Measurements from ENCODE around the gene PPFIA2.

Gene PPFIA2

DNA sequence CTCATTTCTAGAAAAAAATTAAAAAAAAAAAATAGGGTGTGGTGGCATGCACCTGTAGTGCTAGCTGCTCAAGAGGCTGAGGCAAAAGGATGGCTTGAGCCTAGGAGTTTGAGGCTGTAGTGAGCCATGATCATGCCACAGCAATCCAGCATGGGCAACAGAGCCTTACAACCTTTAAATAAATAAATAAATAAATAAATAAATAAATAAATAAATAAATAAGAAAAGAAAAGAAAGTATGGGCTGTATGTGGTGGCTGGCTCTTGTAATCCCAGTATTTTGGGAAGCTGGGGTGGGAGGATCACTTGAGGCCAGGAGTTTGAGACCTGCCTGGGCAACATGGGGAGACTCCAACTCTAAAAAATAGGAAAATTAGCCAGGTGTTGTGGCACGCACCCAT, 373.0 kb downstream of the PPFIA2 start:
- H3K9me3 ChIP-seq (ENCODE audit: control insufficient read depth, insufficient read depth, low read length): no peaks in the 10 kb centered on the region
- H3K9ac ChIP-seq (ENCODE audit: low read depth, low read length): no peak overlapping the region
- H3K27me3 ChIP-seq (ENCODE audit: control insufficient read depth, insufficient read depth, low read length): no peaks in the 10 kb centered on the region
- no peak overlapping the region for H3K4me3 ChIP-seq (ENCODE audit: low read depth, low read length)
- H3K27ac ChIP-seq (ENCODE audit: low read depth, low read length): no peak overlapping the region
- H3K36me3 ChIP-seq (ENCODE audit: control insufficient read depth, insufficient read depth, low read length): no peaks in the 10 kb centered on the region
- no peaks in the 10 kb centered on the region for H3K4me1 ChIP-seq (ENCODE audit: control insufficient read depth, insufficient read depth, low read length)

DNA sequence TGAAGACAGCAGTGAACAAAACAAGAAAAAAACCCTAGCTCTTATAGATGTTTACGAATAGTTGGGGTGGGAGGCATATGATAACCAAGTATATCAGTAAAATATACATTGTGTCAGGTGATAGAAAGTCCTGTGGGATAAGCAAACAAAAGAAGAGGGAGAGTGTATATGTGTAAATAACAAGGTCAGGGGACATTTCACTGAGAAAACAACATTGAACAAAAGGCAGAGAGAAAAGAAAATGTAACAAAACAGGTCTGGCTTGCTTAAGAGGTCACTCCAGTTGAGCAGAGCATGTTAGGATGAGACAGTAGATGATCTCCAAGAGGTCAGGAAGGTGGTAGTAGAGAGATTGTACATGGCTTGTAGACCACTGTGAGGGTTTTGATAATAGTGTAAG, 377.2 kb downstream of the PPFIA2 start:
- no peaks in the 10 kb centered on the region for H3K27me3 ChIP-seq (ENCODE audit: control insufficient read depth, insufficient read depth, low read length)
- H3K4me3 ChIP-seq (ENCODE audit: low read depth, low read length): no peak overlapping the region
- H3K36me3 ChIP-seq (ENCODE audit: control insufficient read depth, insufficient read depth, low read length): no peaks in the 10 kb centered on the region
- no peak overlapping the region for H3K9ac ChIP-seq (ENCODE audit: low read depth, low read length)
- H3K4me1 ChIP-seq (ENCODE audit: control insufficient read depth, insufficient read depth, low read length): no peaks in the 10 kb centered on the region
- no peak overlapping the region for H3K27ac ChIP-seq (ENCODE audit: low read depth, low read length)
- no peaks in the 10 kb centered on the region for H3K9me3 ChIP-seq (ENCODE audit: control insufficient read depth, insufficient read depth, low read length)

DNA sequence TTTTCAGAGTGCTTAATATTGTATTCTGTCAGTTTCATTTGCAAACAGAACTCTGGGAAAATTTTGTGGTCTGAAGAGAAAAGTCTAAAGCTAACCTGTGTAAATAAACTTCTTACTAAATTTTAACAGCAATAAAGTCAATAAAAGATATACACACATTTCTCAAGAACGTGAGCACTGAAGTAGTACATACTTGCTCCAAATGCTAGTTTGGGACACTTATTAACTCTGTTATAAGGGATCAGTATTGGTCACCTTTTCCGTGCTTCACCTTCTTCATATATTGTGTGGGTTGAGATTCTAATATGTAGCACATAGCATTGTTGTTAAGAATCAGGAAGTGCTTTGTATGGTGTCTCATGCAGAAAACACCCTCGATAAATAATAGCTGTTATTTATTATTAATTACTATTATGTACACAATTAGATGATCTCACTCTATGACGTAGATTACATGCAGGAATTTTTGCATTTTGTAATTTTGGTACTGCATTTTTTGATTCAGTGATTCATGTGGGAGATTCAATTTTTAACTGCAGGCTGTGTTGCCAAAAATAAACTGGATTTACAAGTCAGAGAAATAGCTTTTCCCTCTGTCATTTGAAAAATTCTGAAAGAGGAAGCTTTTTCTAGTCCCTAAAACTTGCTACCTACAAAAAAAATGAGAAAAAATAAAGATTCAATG, 380.4 kb downstream of the PPFIA2 start:
- no peaks in the 10 kb centered on the region for H3K27me3 ChIP-seq (ENCODE audit: control insufficient read depth, insufficient read depth, low read length)
- H3K4me1 ChIP-seq (ENCODE audit: control insufficient read depth, insufficient read depth, low read length): no peaks in the 10 kb centered on the region
- H3K4me3 ChIP-seq (ENCODE audit: low read depth, low read length): no peak overlapping the region
- no peaks in the 10 kb centered on the region for H3K9me3 ChIP-seq (ENCODE audit: control insufficient read depth, insufficient read depth, low read length)
- H3K27ac ChIP-seq (ENCODE audit: low read depth, low read length): no peak overlapping the region
- no peak overlapping the region for H3K9ac ChIP-seq (ENCODE audit: low read depth, low read length)
- H3K36me3 ChIP-seq (ENCODE audit: control insufficient read depth, insufficient read depth, low read length): no peaks in the 10 kb centered on the region

GRCh38 chr12:81377771-81378170, 381.4 kb downstream of the PPFIA2 start:
- Histone ChIP-seq H3K36me3 (ENCODE audit: control insufficient read depth, insufficient read depth, low read length) (no peaks in the 10 kb centered on the region), H3K4me1 (ENCODE audit: control insufficient read depth, insufficient read depth, low read length) (no peaks in the 10 kb centered on the region), H3K9me3 (ENCODE audit: control insufficient read depth, insufficient read depth, low read length) (no peaks in the 10 kb centered on the region), H3K27me3 (ENCODE audit: control insufficient read depth, insufficient read depth, low read length) (no peaks in the 10 kb centered on the region), H3K4me3 (ENCODE audit: low read depth, low read length) (no peak overlapping the region), H3K27ac (ENCODE audit: low read depth, low read length) (no peak overlapping the region), H3K9ac (ENCODE audit: low read depth, low read length) (no peak overlapping the region)

- no peak overlapping the region for H3K27ac ChIP-seq (ENCODE audit: low read depth, low read length)
- H3K9ac ChIP-seq (ENCODE audit: low read depth, low read length): no peak overlapping the region
Measured at GRCh38 chr12:81375969-81376368, 383.2 kb downstream of the PPFIA2 start.

DNA sequence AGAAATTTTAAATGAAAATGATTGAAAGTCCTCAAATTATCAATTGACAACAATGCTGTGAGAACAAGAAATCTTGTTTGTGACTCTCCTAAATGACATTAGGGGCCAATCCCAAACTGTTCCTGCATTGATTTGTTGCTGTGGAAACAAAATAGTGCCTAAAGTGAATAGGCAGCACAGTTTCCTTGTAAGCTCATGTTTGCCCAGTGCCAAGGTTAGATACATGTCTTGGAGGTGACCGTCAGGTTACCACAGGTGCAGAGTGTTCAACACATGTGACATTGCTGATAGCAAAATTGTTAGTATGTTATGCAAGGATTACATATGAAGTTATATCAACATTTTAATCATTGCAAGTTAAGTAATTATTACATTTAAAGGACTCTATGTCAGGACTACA, 388.7 kb downstream of the PPFIA2 start:
- no peak overlapping the region for H3K9ac ChIP-seq (ENCODE audit: low read depth, low read length)
- H3K9me3 ChIP-seq (ENCODE audit: control insufficient read depth, insufficient read depth, low read length): no peaks in the 10 kb centered on the region
- H3K27ac ChIP-seq (ENCODE audit: low read depth, low read length): no peak overlapping the region
- H3K4me3 ChIP-seq (ENCODE audit: low read depth, low read length): no peak overlapping the region
- no peaks in the 10 kb centered on the region for H3K4me1 ChIP-seq (ENCODE audit: control insufficient read depth, insufficient read depth, low read length)
- no peaks in the 10 kb centered on the region for H3K36me3 ChIP-seq (ENCODE audit: control insufficient read depth, insufficient read depth, low read length)
- no peaks in the 10 kb centered on the region for H3K27me3 ChIP-seq (ENCODE audit: control insufficient read depth, insufficient read depth, low read length)

More at GRCh38 chr12:81375969-81376368, 383.2 kb downstream of the PPFIA2 start:
- Histone ChIP-seq H3K9me3 (ENCODE audit: control insufficient read depth, insufficient read depth, low read length) (no peaks in the 10 kb centered on the region), H3K4me1 (ENCODE audit: control insufficient read depth, insufficient read depth, low read length) (no peaks in the 10 kb centered on the region), H3K27me3 (ENCODE audit: control insufficient read depth, insufficient read depth, low read length) (no peaks in the 10 kb centered on the region), H3K36me3 (ENCODE audit: control insufficient read depth, insufficient read depth, low read length) (no peaks in the 10 kb centered on the region), H3K4me3 (ENCODE audit: low read depth, low read length) (no peak overlapping the region)

DNA sequence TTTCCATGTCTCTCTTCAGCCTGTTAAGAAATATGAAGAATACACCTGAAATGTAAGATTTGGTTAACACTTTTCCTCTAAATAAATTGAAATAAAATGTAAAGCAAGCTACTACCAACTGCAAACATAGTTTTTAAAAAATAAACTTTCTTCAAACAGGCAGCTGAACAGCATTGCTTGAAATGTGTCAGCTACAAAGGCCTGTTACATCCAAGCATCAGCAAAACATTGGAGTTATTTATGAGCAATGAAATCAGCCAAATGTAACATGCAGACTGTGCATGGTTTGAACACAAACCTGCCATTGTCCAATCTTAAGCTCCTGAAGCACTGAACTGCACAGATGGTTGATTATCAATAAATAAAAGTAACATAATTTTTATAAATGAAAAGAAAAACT, 390.0 kb downstream of the PPFIA2 start:
- no peaks in the 10 kb centered on the region for H3K36me3 ChIP-seq (ENCODE audit: control insufficient read depth, insufficient read depth, low read length)
- no peaks in the 10 kb centered on the region for H3K27me3 ChIP-seq (ENCODE audit: control insufficient read depth, insufficient read depth, low read length)
- no peak overlapping the region for H3K27ac ChIP-seq (ENCODE audit: low read depth, low read length)
- H3K9ac ChIP-seq (ENCODE audit: low read depth, low read length): no peak overlapping the region
- no peaks in the 10 kb centered on the region for H3K9me3 ChIP-seq (ENCODE audit: control insufficient read depth, insufficient read depth, low read length)
- H3K4me1 ChIP-seq (ENCODE audit: control insufficient read depth, insufficient read depth, low read length): no peaks in the 10 kb centered on the region
- no peak overlapping the region for H3K4me3 ChIP-seq (ENCODE audit: low read depth, low read length)

- Histone ChIP-seq H3K9me3 (ENCODE audit: control insufficient read depth, insufficient read depth, low read length) (no peaks in the 10 kb centered on the region), H3K4me3 (ENCODE audit: low read depth, low read length) (no peak overlapping the region), H3K4me1 (ENCODE audit: control insufficient read depth, insufficient read depth, low read length) (no peaks in the 10 kb centered on the region), H3K27me3 (ENCODE audit: control insufficient read depth, insufficient read depth, low read length) (no peaks in the 10 kb centered on the region), H3K9ac (ENCODE audit: low read depth, low read length) (no peak overlapping the region), H3K36me3 (ENCODE audit: control insufficient read depth, insufficient read depth, low read length) (no peaks in the 10 kb centered on the region), H3K27ac (ENCODE audit: low read depth, low read length) (no peak overlapping the region)
Measured at GRCh38 chr12:81365284-81365683, 393.9 kb downstream of the PPFIA2 start.

DNA sequence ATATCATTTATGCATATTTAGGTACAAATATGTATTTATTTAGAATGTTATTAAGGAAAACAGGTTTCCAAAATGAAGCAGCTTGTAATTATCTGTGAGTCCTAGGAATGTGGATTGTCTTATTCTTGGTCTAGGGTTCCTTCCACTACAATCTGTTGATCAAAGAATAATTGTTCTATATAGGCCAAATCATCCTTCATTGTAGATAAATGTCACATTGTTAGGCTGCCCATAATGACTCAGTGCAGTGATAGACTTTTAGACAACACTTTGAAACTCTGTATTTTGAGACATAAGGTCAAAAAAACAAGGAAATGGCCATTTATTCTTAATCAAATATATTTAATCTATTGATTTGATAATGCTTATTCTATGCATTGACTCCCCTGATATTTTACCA, 398.2 kb downstream of the PPFIA2 start:
- no peak overlapping the region for H3K9ac ChIP-seq (ENCODE audit: low read depth, low read length)
- no peak overlapping the region for H3K4me3 ChIP-seq (ENCODE audit: low read depth, low read length)
- no peaks in the 10 kb centered on the region for H3K27me3 ChIP-seq (ENCODE audit: control insufficient read depth, insufficient read depth, low read length)
- no peak overlapping the region for H3K27ac ChIP-seq (ENCODE audit: low read depth, low read length)
- H3K36me3 ChIP-seq (ENCODE audit: control insufficient read depth, insufficient read depth, low read length): no peaks in the 10 kb centered on the region
- H3K4me1 ChIP-seq (ENCODE audit: control insufficient read depth, insufficient read depth, low read length): no peaks in the 10 kb centered on the region
- no peaks in the 10 kb centered on the region for H3K9me3 ChIP-seq (ENCODE audit: control insufficient read depth, insufficient read depth, low read length)

DNA sequence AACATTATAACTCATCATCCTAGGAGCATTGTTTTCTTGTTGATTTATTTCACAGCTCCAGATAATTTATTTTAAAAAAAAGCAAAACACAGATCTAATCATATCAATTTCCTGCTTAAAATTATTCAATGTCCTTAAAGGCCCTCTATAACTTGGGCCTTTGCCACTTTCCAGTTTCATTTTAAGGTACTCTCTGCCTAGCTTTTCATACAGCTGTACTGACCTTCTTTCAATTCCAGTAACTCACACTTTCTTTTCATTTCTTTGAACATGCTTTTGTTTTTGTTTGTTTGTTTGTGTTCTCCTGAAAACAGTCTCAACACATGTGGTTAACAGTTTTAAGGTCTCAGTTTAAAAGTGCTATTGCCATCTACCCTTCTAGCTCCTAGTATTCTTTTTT, 399.4 kb downstream of the PPFIA2 start:
- Histone ChIP-seq H3K9ac (ENCODE audit: low read depth, low read length) (no peak overlapping the region), H3K4me1 (ENCODE audit: control insufficient read depth, insufficient read depth, low read length) (no peaks in the 10 kb centered on the region), H3K27me3 (ENCODE audit: control insufficient read depth, insufficient read depth, low read length) (no peaks in the 10 kb centered on the region), H3K9me3 (ENCODE audit: control insufficient read depth, insufficient read depth, low read length) (no peaks in the 10 kb centered on the region), H3K36me3 (ENCODE audit: control insufficient read depth, insufficient read depth, low read length) (no peaks in the 10 kb centered on the region), H3K27ac (ENCODE audit: low read depth, low read length) (no peak overlapping the region), H3K4me3 (ENCODE audit: low read depth, low read length) (no peak overlapping the region)

GRCh38 chr12:81354327-81354932, 404.7 kb downstream of the PPFIA2 start:
- H3K9me3 ChIP-seq (ENCODE audit: control insufficient read depth, insufficient read depth, low read length): no peaks in the 10 kb centered on the region
- no peak overlapping the region for H3K9ac ChIP-seq (ENCODE audit: low read depth, low read length)
- no peak overlapping the region for H3K27ac ChIP-seq (ENCODE audit: low read depth, low read length)
- H3K4me3 ChIP-seq (ENCODE audit: low read depth, low read length): no peak overlapping the region
- H3K36me3 ChIP-seq (ENCODE audit: control insufficient read depth, insufficient read depth, low read length): no peaks in the 10 kb centered on the region
- H3K4me1 ChIP-seq (ENCODE audit: control insufficient read depth, insufficient read depth, low read length): no peaks in the 10 kb centered on the region
- no peaks in the 10 kb centered on the region for H3K27me3 ChIP-seq (ENCODE audit: control insufficient read depth, insufficient read depth, low read length)

Data from HUES48 (cell line).